GM12891 (cell line): ENCODE results near the gene DCC.

ENCODE experiments used
- PAX5 ChIP-seq: IDR thresholded peaks from 2 replicates; pipeline ENCODE4 v1.6.1; 2011; ENCODE audit warnings: low read length, moderate library complexity, mild to moderate bottlenecking; ENCODE audit not compliant: insufficient read depth, severe bottlenecking
- POLR2AphosphoS5 ChIP-seq: IDR thresholded peaks from 2 replicates; pipeline ENCODE4 v1.6.1; 2011; ENCODE audit warnings: low read depth, low read length, control low read depth

DNA sequence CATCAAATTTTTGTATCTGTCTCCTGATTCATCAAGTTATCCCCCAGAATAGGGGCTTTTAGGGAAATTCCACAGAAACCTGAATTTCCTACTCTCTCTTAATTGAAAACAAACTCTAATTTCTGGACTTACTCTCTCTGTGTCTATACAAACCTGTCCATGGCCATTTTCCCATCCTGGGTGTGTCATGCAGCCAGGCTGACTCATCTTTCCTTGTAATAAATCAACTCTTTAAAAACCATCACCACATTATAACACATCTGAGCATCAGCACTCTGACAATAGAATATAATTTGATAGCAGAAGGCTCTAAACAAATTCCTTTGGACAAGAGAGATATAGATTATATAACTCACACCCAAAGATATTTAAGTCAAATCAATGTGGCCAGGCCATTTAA, 610.2 kb downstream of the DCC start:
- TF ChIP-seq PAX5 (no peak), POLR2AphosphoS5 (no peak)
